HG02870 (cell line): ENCODE results near the gene CDH8.
"Not testable (repeated sequence)": the region's sequence is repeated elsewhere in the genome, so short reads cannot be mapped to it uniquely, and the experiment has no call there.

Experiments used
- ATAC-seq: cut with Tn5 transposase; IDR thresholded peaks from one replicate; pipeline ENCODE4 v1.9.1; 2021; ENCODE audit warnings: mild to moderate bottlenecking, moderate library complexity; ENCODE audit not compliant: unreplicated experiment

The CDH8 gene

GRCh38 chr16:61797961-61798507 is 238.2 kb downstream of the CDH8 start:
- no peak for ATAC-seq

DNA sequence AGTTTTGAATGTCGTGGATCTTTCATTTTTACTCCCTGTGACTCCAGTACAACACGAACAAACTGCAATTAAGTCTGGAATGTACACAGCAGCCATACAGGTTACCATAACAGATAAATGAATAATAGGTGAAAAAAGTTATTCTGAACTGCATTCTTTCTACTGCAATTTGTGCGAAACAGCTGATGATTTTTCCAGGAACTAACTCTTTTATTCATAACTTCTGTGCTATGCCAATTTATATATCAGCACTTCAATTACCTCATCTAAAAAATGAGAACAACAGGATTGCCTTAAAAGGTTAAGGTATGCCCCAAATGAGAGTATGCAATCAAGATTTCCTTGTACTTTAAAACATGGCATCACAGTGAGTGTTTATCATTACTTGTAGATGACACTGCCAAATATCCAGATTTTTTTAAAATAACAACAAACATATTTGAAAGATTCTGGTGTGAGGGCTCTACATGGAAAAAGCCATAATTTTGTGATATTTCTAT is 238.9 kb downstream of the CDH8 start:
- no peak for ATAC-seq

GRCh38 chr16:61792194-61792909 is 243.9 kb downstream of the CDH8 start:
- ATAC-seq, result no peak

DNA sequence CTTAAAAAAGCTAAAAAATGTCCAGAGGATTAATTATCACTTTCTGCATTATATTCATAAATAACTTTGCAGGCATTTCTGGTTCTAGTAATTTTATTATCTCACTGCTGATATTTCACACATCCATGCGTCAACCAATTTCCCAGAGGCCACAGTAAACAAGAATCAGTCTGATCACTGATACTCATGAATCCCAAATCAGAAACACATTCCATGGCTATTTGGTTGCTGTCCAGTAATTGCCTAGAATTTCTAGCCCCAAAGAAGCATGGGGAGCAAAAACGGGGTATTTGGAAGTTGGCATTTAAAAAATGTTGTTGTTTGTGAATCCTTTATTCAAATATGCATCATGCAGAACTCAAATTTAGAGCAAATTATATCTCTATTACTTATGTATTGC is 244.8 kb downstream of the CDH8 start:
- no peak for ATAC-seq

DNA sequence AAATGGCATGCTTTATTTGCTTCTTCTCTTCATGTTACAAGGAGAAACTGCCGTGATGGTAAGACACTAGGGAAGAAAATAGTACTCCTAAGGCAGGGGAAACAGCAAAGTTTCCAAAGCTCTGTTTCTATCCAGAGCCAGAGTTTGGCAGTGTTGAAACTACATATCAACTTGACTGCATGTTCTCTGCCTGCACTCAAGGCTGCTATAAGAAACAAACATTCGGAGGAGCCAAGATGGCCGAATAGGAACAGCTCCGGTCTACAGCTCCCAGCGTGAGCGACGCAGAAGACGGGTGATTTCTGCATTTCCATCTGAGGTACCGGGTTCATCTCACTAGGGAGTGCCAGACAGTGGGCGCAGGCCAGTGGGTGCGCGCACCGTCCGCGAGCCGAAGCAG is 254.4 kb downstream of the CDH8 start:
- ATAC-seq, result not testable (repeated sequence)

DNA sequence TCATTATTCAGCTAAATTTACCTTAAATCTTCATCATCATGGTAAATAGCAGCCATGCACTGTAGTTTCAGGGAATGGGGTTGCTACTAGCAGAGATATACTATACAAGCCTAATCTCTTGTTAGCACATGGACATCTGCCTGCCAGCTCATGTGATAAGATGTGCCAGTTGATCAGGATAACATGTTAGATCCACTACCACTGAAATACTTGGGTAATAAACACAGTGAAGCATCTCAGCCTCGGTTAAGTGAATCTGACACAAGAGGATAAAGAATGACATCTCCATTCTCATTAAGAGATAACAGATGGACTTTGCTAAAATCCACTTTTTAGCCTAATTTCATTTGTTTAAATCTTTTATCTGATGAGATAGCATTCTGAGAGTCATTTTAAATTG is 256.1 kb downstream of the CDH8 start:
- no peak for ATAC-seq

DNA sequence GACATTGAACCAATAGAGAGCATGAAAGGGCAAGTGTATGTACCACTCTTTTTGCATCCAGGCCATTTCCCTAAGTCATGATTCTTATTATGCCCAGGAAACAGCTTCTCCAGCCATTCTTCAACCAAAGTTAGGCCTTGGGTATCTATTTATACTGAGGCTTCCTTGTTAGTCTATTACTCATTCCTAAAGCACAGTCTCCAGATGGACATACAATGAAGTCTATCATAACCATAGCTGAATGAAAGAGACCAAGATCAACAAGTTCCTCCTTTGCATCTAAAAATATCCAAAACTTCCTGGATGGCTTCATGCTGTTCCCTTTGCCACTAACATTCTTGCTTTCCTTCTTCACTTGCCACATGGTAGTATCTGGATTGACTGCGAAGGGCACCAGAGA is 265.9 kb downstream of the CDH8 start:
- no peak for ATAC-seq

- no peak for ATAC-seq
These were observed 272.2 kb downstream of the CDH8 start for GRCh38 chr16:61763991-61764390.

- ATAC-seq, result no peak
These were observed 273.2 kb downstream of the CDH8 start for GRCh38 chr16:61763013-61763412.

GRCh38 chr16:61730997-61731396 is 305.2 kb downstream of the CDH8 start:
- ATAC-seq, result no peak

DNA sequence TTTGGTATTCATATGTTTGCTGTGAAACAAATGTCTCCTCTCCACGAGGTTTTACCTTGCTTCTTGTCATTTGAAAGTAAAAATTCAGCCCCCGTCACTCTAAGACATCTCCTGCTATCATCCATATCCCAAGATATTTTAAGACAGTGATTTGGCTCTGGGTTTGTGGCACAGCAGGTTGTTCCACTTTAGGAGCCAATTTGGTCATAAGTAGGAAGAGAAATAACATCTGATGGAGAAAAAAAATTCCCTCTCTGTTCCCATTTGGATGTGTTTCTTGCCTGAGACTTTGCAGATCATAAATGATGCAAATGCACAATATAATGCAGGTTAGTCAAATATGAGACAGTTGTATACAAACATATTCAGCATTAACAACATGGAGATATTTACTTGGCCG is 309.5 kb downstream of the CDH8 start:
- no peak for ATAC-seq

DNA sequence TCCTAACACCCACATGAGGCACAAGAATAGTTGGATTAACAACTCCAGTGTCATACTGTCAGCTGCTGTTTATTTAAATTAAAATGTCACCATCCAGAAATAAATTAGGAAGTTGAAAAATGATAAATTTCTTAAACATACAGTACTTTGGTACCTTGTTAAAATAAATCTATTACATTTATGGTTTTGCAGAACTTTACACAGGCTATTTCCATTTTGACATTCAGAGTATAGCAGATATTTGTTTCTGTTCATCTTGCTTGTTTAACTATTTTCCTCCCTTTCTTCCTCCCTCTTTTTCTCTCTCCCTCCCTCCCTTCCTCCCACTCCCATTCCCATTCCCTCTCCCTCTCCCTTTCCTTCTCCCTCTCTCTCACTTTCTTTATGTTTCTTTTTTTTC is 310.1 kb downstream of the CDH8 start:
- ATAC-seq, result no peak

GRCh38 chr16:61721544-61721943 is 314.7 kb downstream of the CDH8 start:
- ATAC-seq, result no peak

DNA sequence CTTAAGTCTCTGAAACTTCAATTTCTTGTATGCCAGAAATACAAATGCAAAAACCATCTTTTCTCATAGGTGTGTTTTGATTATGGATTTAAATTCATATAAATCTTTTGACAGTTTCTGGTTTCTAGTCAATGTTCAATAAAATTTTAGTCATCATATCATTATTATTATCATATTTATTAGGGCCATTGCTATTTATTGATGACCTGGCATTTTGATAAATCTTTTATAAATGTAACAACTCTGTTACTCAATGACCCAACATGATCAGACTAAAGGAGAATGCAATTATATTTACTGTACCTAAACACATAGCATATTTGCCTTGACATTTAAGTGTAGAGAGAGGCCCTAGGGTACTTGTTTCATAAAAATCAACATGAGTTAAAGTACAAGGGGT is 320.8 kb downstream of the CDH8 start:
- ATAC-seq, result no peak

GRCh38 chr16:61713787-61714186 is 322.5 kb downstream of the CDH8 start:
- no peak for ATAC-seq

DNA sequence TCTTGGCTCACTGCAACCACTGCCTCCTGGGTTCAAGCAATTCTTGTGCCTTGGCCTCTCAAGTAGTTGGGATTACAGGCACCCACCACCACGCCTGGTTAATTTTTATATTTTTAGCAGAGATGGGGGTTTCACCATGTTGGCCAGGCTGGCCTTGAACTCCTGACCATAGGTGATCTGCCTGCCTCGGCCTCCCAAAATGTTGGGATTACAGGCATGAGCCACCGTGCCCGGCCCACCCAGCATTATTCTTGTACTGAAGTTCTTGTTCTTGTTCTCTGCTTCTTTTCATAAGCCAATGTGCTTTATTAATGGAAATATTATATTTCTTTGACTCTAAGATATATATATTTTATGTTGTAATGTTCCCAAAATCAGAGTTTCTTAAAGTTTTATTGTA is 336.6 kb downstream of the CDH8 start:
- not testable (repeated sequence) for ATAC-seq

DNA sequence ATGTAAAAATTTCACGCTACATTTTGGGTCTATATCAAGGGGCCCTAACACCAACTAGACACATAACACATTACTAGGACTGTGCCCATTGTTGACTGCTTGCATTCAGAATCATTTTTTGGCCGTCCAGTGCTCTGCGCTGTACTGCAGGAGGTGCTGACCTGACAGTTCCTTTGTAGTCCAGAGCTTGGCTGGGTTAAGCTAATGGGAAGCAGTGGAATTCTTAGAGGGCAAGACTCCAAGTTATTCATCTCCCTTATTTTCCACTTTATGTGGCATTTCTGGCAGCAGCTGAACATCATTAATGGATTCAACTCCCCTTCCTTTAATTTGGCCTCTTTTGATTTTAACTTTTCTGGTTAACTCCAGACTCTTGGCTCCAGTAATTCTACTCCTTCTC is 351.7 kb downstream of the CDH8 start:
- no peak for ATAC-seq

DNA sequence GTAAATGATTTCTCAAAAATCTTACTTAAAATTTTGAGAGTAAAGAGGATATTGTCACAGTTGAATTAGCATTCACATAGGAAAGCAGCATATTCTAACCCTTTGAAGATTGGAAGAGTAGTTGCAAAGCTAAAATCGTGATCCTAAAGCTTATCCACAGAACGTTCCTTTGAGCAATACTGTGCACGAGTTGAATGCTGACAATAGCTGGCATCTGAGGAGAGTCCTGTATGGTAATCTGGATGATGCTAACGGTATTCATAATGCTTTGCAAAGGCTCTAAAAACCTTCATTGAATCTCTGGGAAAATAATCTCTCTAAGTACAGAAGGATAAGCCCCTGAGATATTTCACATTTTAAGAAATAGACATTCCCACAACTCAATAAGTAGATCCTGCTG is 354.6 kb downstream of the CDH8 start:
- ATAC-seq, result no peak

DNA sequence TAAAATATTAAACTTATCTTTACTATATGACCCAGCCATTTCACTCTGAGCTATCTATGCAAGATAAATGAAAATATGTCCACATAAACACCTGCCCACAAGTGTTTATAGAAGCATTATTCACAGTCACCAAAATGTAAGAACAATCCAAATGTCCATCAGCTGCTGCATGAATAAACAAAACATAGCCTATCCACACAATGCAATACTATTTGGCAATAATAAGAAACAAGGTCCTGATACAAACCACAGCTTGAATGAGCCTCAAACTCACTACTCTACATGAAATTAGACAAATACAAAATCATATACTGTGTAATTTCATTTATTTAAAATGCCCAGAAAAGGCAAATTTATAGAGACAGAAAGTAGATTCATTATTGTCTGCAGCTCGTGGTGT is 355.1 kb downstream of the CDH8 start:
- ATAC-seq, result no peak

GRCh38 chr16:61678182-61678581 is 358.1 kb downstream of the CDH8 start:
- ATAC-seq, result no peak

DNA sequence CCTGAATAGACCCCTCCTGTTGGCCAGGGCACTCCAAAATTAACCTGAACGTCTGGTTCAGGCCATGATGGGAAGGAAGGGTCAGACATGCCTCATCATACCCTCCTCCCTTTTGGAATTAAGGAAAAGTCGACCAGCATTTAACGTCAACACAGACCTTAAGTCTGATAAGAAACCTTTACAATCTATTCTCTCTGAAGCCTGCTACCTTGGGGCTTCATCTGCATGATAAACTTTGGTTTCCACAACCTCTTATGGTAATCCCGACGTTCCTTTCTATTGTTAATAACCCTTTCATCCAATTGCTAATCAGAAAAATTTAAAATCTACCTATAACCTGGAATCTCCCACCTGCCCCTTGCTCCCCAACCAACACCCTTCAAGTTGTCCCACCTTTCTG is 358.5 kb downstream of the CDH8 start:
- ATAC-seq, result no peak

GRCh38 chr16:61676740-61677139 is 359.5 kb downstream of the CDH8 start:
- ATAC-seq, result no peak

DNA sequence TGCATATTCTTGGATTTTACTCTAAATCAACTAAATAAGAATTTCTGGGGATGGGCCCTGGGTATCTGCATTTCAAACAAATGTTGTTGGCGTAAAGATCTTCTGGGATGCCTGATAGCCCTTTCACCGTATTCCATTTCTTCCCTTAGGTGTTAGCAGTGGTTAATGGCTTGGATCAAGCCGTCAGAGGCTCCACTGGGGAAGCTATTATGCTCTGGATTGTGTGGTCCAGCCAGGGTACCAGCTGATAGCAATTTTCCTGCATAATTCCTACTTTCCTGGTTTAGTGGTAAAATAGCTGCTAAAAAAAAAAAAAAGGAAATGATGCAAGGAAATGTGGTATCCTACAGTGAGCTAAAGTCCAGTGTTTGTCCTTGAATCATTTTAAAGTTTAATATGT is 365.1 kb downstream of the CDH8 start:
- no peak for ATAC-seq
